Endothelial cell of umbilical vein (primary cell): ENCODE data around the gene BAMBI. TPM values are rescaled to one million over a fixed set of nuclear protein-coding genes. Genes with fewer than 3 reads are reported as not detected.

Experiments
- BruUV-seq: library from RNA; stranded (reverse); fragments of 400-500 nt; replicated peaks from 2 replicates; lab custom pipeline; 2021; lab: Mats Ljungman, UMichigan
- CTCF ChIA-PET: fragments of 300-600, 350-600 bp; sonication (Branson Sonifier 250); formaldehyde crosslinking; loops from one replicate; lab custom pipeline; 2021; ENCODE audit warnings: antibody characterized with exemption, inconsistent platforms; lab: Charles Lee
- POLR2A ChIA-PET: fragments of 300-600, 350-600 bp; sonication (Branson Sonifier 250); formaldehyde crosslinking; loops from one replicate; lab custom pipeline; 2021; ENCODE audit warnings: antibody characterized with exemption, inconsistent platforms; lab: Charles Lee
- DNase-seq: peaks from one replicate; pipeline ENCODE4 v3.0.0-alpha.2; 2011; ENCODE audit warnings: low read depth, low spot score
- FAIRE-seq: peaks from 2 replicates; lab custom pipeline; 2011; peaks lifted over from hg19 to GRCh38; lab: Jason Lieb, UNC
- H2AFZ ChIP-seq: 2 replicates; pipeline ENCODE4 v1.6.0; 2012; ENCODE audit warnings: low read depth, low read length, control low read depth, inconsistent platforms
- H3K27ac ChIP-seq: 2 replicates; pipeline ENCODE4 v1.5.1; 2011; ENCODE audit warnings: low read depth, mild to moderate bottlenecking, control low read depth, low read length, moderate library complexity; ENCODE audit not compliant: insufficient read depth
- H3K27me3 ChIP-seq, 2 experiments: 2 replicates each; pipeline versions ENCODE4 v1.6.0 to v1.6.1; 2011; ENCODE audit warnings: low read length in 2 of 2, mixed read lengths in 1 of 2; ENCODE audit not compliant: control insufficient read depth in 2 of 2, insufficient read depth in 2 of 2
- H3K36me3 ChIP-seq, 2 experiments: 2 replicates in 1 of 2; 3 replicates in 1 of 2; pipeline ENCODE4 v1.5.1; 2011; ENCODE audit warnings: low read length in 2 of 2, mild to moderate bottlenecking in 1 of 2, moderate library complexity in 1 of 2; ENCODE audit not compliant: control insufficient read depth in 2 of 2, insufficient read depth in 2 of 2; ENCODE audit errors: extremely low read depth in 1 of 2
- H3K4me1 ChIP-seq: 3 replicates; pipeline ENCODE4 v1.5.1; 2011; ENCODE audit warnings: mild to moderate bottlenecking, low read length; ENCODE audit not compliant: control insufficient read depth, insufficient read depth; ENCODE audit errors: extremely low read depth
- H3K4me2 ChIP-seq: 2 replicates; pipeline ENCODE4 v1.6.1; 2011; ENCODE audit warnings: low read length, control low read depth, mixed read lengths; ENCODE audit not compliant: insufficient read depth
- H3K4me3 ChIP-seq, 3 experiments: fragments of 200-600 bp in 1 of 3; sonication (generic), shearing (Covaris generic) in 1 of 3; replicated peaks in 1 of 3; 2 replicates each; pipeline ENCODE4 v1.5.1; 2011 to 2016; ENCODE audit warnings: control low read depth in 3 of 3, low read length in 3 of 3, mild to moderate bottlenecking in 2 of 3, inconsistent platforms in 1 of 3, low read depth in 1 of 3, moderate library complexity in 1 of 3; ENCODE audit not compliant: insufficient read depth in 1 of 3
- H3K79me2 ChIP-seq: 2 replicates; pipeline ENCODE4 v1.6.0; 2012; ENCODE audit warnings: low read length, inconsistent platforms; ENCODE audit not compliant: control insufficient read depth, insufficient read depth
- H3K9ac ChIP-seq: replicated peaks from 2 replicates; pipeline ENCODE3; 2011; ENCODE audit warnings: low read length, control low read depth; ENCODE audit not compliant: insufficient read depth; ENCODE audit errors: extremely low read depth
- H3K9me1 ChIP-seq: replicated peaks from 3 replicates; pipeline ENCODE4 v1.6.0; 2011; ENCODE audit warnings: mild to moderate bottlenecking, low read length; ENCODE audit not compliant: control insufficient read depth, insufficient read depth; ENCODE audit errors: extremely low read depth
- H3K9me3 ChIP-seq: replicated peaks from 2 replicates; pipeline ENCODE4 v1.5.1; 2012; ENCODE audit warnings: low read length, inconsistent platforms; ENCODE audit not compliant: control insufficient read depth, insufficient read depth
- H4K20me1 ChIP-seq: replicated peaks from 2 replicates; pipeline ENCODE3; 2011; ENCODE audit warnings: mild to moderate bottlenecking, low read length; ENCODE audit not compliant: control insufficient read depth, insufficient read depth; ENCODE audit errors: extremely low read depth
- CTCF ChIP-seq, 2 donors: IDR thresholded peaks; 1 replicate in 1 of 2; 2 replicates in 1 of 2; pipeline ENCODE4 v1.5.1; 2011; ENCODE audit warnings: low read length in 2 of 2, mild to moderate bottlenecking in 2 of 2, moderate library complexity in 2 of 2, control low read depth in 1 of 2, inconsistent platforms in 1 of 2, low read depth in 1 of 2; ENCODE audit not compliant: insufficient read depth in 1 of 2; ENCODE audit errors: extremely low read depth in 1 of 2
- EZH2 ChIP-seq: IDR thresholded peaks from 2 replicates; pipeline ENCODE4 v1.6.1; 2012; ENCODE audit warnings: borderline replicate concordance, low read depth, mild to moderate bottlenecking, moderate library complexity, low read length, inconsistent platforms; ENCODE audit not compliant: severe bottlenecking
- FOS ChIP-seq: IDR thresholded peaks from 2 replicates; pipeline ENCODE4 v1.6.1; 2011; ENCODE audit warnings: mild to moderate bottlenecking, low read length, moderate library complexity, borderline replicate concordance; ENCODE audit not compliant: insufficient read depth
- GATA2 ChIP-seq: IDR thresholded peaks from 2 replicates; pipeline ENCODE4 v1.7.0; 2011; ENCODE audit warnings: low read depth, mild to moderate bottlenecking, moderate library complexity, mixed read lengths, low read length; ENCODE audit not compliant: insufficient read length, insufficient read depth
- dilution Hi-C: fragments of 300-500 bp; cut with MboI; formaldehyde crosslinking; loops from one replicate; pipeline ENCODE4 v1.15.0; 2019; ENCODE audit warnings: low sequenced_read_pairs; ENCODE audit not compliant: extremely low pct_ligation_motif_present
- intact Hi-C: fragments of 100-400 bp; cut with micrococcal nuclease; formaldehyde crosslinking; loops from one replicate; pipeline ENCODE4 v1.10.0; 2022
- polyA plus RNA-seq, 4 experiments: library from polyadenylated mRNA; depleted of rRNA in 3 of 4; stranded (reverse) in 3 of 4; unstranded in 1 of 4; fragments of >200 nt; gene quantifications; 2 replicates each; pipeline versions ENCODE4 v1.2.1 to v1.2.3, GENCODE V29; 2011 to 2012; ENCODE audit warnings: missing spikeins in 1 of 4
- total RNA-seq: library from RNA; stranded (reverse); gene quantifications from 2 replicates; pipeline ENCODE4 v1.2.3, GENCODE V29; 2021

The BAMBI gene
- total and polyA plus RNA-seq, 2 donors (not counting 3 experiments of a cell fraction or from before 2014, with no cell fraction given): 3.2 to 4.3 TPM

GRCh38 chr10:28709001-28709710 is 31.8 kb downstream of the BAMBI start:
- H3K4me3 ChIP-seq: no peak overlapping the region
- CTCF ChIA-PET: interaction anchor here (0.9 kb wide), 1 partner anchor 24 kb away, joined by 3 read pairs; no protein-coding TSS in a partner anchor
- no peak overlapping the region for H3K4me2 ChIP-seq
- no peaks in the 10 kb centered on the region for H3K79me2 ChIP-seq
- POLR2A ChIA-PET: no interaction called here
- dilution Hi-C loops: no loop called here
- no peak overlapping the region for H3K9ac ChIP-seq
- no peaks in the 10 kb centered on the region for H4K20me1 ChIP-seq
- H3K36me3 ChIP-seq: no peaks in the 10 kb centered on the region
- no peak overlapping the region for H2AFZ ChIP-seq
- intact Hi-C loops: no loop called here
- H3K27ac ChIP-seq: no peak overlapping the region
- no peaks in the 10 kb centered on the region for H3K27me3 ChIP-seq
- DNase-seq: no peak
- no TSS peak for BruUV-seq
- TF ChIP-seq GATA2 (no peak), EZH2 (no peak), CTCF (IDR thresholded peaks at IDR 0.05; ENCODE audit: extremely low read depth in 1 of 2, insufficient read depth in 1 of 2, low read depth in 1 of 2, low read length in 2 of 2) (no peak), FOS (no peak)
- H3K9me1 ChIP-seq: no peaks in the 10 kb centered on the region
- no peak for FAIRE-seq
- H3K4me1 ChIP-seq: no peaks in the 10 kb centered on the region
- no peaks in the 10 kb centered on the region for H3K9me3 ChIP-seq
